ENCODE results near the gene KCND1. TPM values are rescaled to one million over a fixed set of nuclear protein-coding genes. Genes with fewer than 3 reads are reported as not detected.

KCND1 gene
- total and polyA plus RNA-seq, 10 of the 15 experiments (the other 5 are each of a cell fraction or from before 2014, with no cell fraction given), result 0.02 to 1.0 (median 0.39) TPM

DNA sequence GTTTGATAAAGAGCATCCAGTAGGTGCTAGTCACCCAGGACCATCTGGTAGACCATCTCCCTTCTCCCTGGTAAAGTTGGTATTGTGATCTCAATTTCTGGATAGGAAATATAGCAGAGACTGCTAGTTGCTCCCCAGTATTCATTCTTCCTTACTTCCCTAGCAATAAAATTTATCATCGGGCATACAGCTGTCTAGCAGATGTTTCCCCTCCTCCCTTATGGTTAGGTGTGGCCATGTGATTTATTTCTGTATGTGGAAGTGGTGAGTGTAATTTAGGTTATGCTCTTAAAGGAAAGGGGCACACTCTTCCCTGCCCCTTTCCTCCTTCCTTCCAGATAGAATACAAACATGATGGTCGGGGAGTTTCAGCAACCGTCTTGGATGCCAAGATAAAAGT lies 12.3 kb upstream of the KCND1 start:
- no peak for TF ChIP-seq HDGF (IDR thresholded peaks at IDR 0.05)
- TF ChIP-seq FOXM1 (IDR thresholded peaks at IDR 0.05; ENCODE audit: low read depth, low read length), result no peak
- TF ChIP-seq NR2F1 (conservative IDR thresholded peaks at IDR 0.05), result no peak
- Histone ChIP-seq H3K36me3 (ENCODE audit: control insufficient read depth in 2 of 2, insufficient read depth in 2 of 2, low read length in 1 of 2) (peaks cover 3 to 5% of the 10 kb centered on the region in 2 experiments; a peak in 3 of 4 replicates), H2AFZ (ENCODE audit: control insufficient read depth, low read depth, low read length) (no peak overlapping the region), H3K27ac (ENCODE audit: control insufficient read depth, insufficient read depth) (no peak overlapping the region), H3K4me1 (ENCODE audit: control insufficient read depth, insufficient read depth, low read length) (no peaks in the 10 kb centered on the region), H4K20me1 (ENCODE audit: control insufficient read depth, insufficient read depth) (no peaks in the 10 kb centered on the region), H3K79me2 (ENCODE audit: control insufficient read depth, insufficient read depth, low read length) (no peaks in the 10 kb centered on the region), H3K4me2 (ENCODE audit: control insufficient read depth, insufficient read depth) (no peak overlapping the region), H3K4me3 (no peak overlapping the region), H3K9ac (ENCODE audit: control insufficient read depth, insufficient read depth, low read length) (no peak overlapping the region), H3K27me3 (replicated peaks in 1 of 2; ENCODE audit: control insufficient read depth in 2 of 2, insufficient read depth in 2 of 2, low read length in 1 of 2) (no peaks in the 10 kb centered on the region), H3K9me3 (replicated peaks; ENCODE audit: control insufficient read depth, insufficient read depth, low read length) (no peaks in the 10 kb centered on the region)
- ChIA-PET POLR2A (interaction anchor here (0.7 kb wide), 1 partner anchor 206 kb away, joined by 4 read pairs; no protein-coding TSS in a partner anchor), SMC1A (ENCODE audit: uncharacterized antibody, unreplicated experiment) (no interaction called here), RAD21 (ENCODE audit: unreplicated experiment) (no interaction called here), CTCF (no interaction called here)
- DNase-seq (ENCODE audit: low read depth, low spot score), result no peak
- WGBS (ENCODE audit: insufficient coverage, insufficient replicate concordance, low lambda C conversion rate, missing lambda C conversion rate), result 93% methylated on average over 3 of the region's 3 CpGs
- intact Hi-C loops (cut with micrococcal nuclease; ENCODE audit: unreplicated experiment) (no loop called here), in situ Hi-C loops (cut with MboI) (no loop called here)
- no peak for ATAC-seq
- FAIRE-seq, result no peak
- no TSS peak for BruUV-seq (replicated peaks)

DNA sequence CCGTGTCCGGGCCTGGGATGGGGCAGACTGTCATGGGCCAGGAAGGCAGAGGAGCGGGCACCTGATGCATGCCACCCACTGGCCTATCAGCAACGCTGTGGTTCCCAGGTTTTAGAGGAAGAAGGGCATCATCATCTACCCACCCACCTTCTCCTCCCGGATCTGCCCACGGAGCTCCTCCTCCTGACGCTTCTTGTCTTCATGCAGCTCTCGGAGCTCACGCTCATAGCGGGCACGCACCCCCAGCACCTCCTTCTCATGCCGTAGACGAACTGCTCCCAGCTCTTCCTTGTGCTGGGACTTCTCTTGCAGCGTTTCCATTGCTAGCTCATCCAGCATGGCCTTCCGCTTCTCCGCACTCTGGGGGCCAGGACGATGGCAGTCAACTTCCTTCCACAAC lies 11.4 kb upstream of the KCND1 start:
- Histone ChIP-seq H3K4me3 (no peak overlapping the region), H3K36me3 (ENCODE audit: control insufficient read depth in 2 of 2, insufficient read depth in 2 of 2, low read length in 1 of 2) (peaks cover 3 to 5% of the 10 kb centered on the region in 2 experiments), H3K9me3 (replicated peaks; ENCODE audit: control insufficient read depth, insufficient read depth, low read length) (no peaks in the 10 kb centered on the region), H3K9ac (ENCODE audit: control insufficient read depth, insufficient read depth, low read length) (no peak overlapping the region), H2AFZ (ENCODE audit: control insufficient read depth, low read depth, low read length) (no peak overlapping the region), H4K20me1 (ENCODE audit: control insufficient read depth, insufficient read depth) (no peaks in the 10 kb centered on the region), H3K4me1 (ENCODE audit: control insufficient read depth, insufficient read depth, low read length) (no peaks in the 10 kb centered on the region), H3K27me3 (replicated peaks in 1 of 2; ENCODE audit: control insufficient read depth in 2 of 2, insufficient read depth in 2 of 2, low read length in 1 of 2) (no peaks in the 10 kb centered on the region), H3K79me2 (ENCODE audit: control insufficient read depth, insufficient read depth, low read length) (no peaks in the 10 kb centered on the region), H3K4me2 (ENCODE audit: control insufficient read depth, insufficient read depth) (no peak overlapping the region), H3K27ac (ENCODE audit: control insufficient read depth, insufficient read depth) (no peak overlapping the region)
- DNase-seq (ENCODE audit: low read depth, low spot score) (no peak), FAIRE-seq (no peak), ATAC-seq (no peak)
- RAD21 ChIA-PET (ENCODE audit: unreplicated experiment), result no interaction called here
- no TSS peak for BruUV-seq (replicated peaks)
- intact Hi-C loops (cut with micrococcal nuclease; ENCODE audit: unreplicated experiment), result no loop called here
- CTCF ChIA-PET, result interaction anchor here (1.1 kb wide), 1 partner anchor 11 kb away, joined by 3 read pairs; the partner anchor contains the start of gene KCND1
- TF ChIP-seq RBBP5 (conservative IDR thresholded peaks at IDR 0.05) (no peak), CHD2 (IDR thresholded peaks at IDR 0.05; ENCODE audit: borderline replicate concordance, low read depth, low read length) (no peak)
- in situ Hi-C loops (cut with MboI), result no loop called here
- POLR2A ChIA-PET, result no interaction called here
- SMC1A ChIA-PET (ENCODE audit: uncharacterized antibody, unreplicated experiment), result no interaction called here
- 63% methylated on average over 17 of the region's 17 CpGs for WGBS (ENCODE audit: insufficient coverage, insufficient replicate concordance, low lambda C conversion rate, missing lambda C conversion rate)

Measured in GM12878 (cell line).